Lower leg skin (tissue), 3 donors: ENCODE results near the gene CCDC9B.

Experiments used
- POLR2A ChIP-seq, 2 donors: fragments of 450-650 bp; IDR thresholded peaks; one replicate each; pipeline ENCODE4 v1.6.1; 2016 to 2017; ENCODE audit warnings: antibody characterized with exemption in 2 of 2, mild to moderate bottlenecking in 1 of 2, moderate library complexity in 1 of 2
- TF ChIP-seq, protein P1 (sequence below), 3 donors: fragments of 450-650 bp; IDR thresholded peaks; one replicate each; pipeline ENCODE4 v1.5.1; 2016; ENCODE audit warnings: antibody characterized with exemption in 3 of 3, mild to moderate bottlenecking in 3 of 3, moderate library complexity in 2 of 3

- TF ChIP-seq, protein P1, sequence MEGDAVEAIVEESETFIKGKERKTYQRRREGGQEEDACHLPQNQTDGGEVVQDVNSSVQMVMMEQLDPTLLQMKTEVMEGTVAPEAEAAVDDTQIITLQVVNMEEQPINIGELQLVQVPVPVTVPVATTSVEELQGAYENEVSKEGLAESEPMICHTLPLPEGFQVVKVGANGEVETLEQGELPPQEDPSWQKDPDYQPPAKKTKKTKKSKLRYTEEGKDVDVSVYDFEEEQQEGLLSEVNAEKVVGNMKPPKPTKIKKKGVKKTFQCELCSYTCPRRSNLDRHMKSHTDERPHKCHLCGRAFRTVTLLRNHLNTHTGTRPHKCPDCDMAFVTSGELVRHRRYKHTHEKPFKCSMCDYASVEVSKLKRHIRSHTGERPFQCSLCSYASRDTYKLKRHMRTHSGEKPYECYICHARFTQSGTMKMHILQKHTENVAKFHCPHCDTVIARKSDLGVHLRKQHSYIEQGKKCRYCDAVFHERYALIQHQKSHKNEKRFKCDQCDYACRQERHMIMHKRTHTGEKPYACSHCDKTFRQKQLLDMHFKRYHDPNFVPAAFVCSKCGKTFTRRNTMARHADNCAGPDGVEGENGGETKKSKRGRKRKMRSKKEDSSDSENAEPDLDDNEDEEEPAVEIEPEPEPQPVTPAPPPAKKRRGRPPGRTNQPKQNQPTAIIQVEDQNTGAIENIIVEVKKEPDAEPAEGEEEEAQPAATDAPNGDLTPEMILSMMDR (IDR thresholded peaks at IDR 0.05): no peak
- TF ChIP-seq POLR2A (IDR thresholded peaks at IDR 0.05): no peak
Observed at GRCh38 chr15:40352281-40352901, 11.7 kb upstream of the CCDC9B start.
